ENCODE measurements around the gene TRRAP. TPM values are rescaled to one million over a fixed set of nuclear protein-coding genes. Genes with fewer than 3 reads are reported as not detected.
A peak's percentile ranks its signal among the peaks of the same experiment; 100 is the strongest.

Gene TRRAP
- total RNA-seq, 1 experiment from 2014 or later, result 55.8 TPM

DNA sequence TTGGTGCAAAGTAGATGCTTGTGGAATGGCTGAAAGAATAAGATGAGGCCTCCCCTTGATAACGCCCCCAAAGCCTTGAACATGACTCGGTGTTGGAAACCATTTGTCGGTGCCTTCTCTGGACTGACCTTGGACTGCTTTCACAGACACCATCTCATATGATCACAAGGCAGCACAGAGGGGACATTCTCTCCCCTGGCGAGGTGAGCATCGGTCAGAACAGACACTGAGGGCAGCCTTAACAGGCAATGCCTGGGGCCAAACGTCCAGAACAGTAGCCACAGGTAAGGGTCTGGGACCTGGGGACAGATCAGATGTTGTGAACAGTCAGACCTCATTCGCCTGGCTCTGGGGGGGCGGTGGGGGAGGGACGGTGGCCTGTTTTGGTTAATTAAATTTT lies 2.8 kb upstream of the TRRAP start:
- no peak for TF ChIP-seq EZH2 (IDR thresholded peaks at IDR 0.05; ENCODE audit: low read depth)
- TF ChIP-seq, protein P1, sequence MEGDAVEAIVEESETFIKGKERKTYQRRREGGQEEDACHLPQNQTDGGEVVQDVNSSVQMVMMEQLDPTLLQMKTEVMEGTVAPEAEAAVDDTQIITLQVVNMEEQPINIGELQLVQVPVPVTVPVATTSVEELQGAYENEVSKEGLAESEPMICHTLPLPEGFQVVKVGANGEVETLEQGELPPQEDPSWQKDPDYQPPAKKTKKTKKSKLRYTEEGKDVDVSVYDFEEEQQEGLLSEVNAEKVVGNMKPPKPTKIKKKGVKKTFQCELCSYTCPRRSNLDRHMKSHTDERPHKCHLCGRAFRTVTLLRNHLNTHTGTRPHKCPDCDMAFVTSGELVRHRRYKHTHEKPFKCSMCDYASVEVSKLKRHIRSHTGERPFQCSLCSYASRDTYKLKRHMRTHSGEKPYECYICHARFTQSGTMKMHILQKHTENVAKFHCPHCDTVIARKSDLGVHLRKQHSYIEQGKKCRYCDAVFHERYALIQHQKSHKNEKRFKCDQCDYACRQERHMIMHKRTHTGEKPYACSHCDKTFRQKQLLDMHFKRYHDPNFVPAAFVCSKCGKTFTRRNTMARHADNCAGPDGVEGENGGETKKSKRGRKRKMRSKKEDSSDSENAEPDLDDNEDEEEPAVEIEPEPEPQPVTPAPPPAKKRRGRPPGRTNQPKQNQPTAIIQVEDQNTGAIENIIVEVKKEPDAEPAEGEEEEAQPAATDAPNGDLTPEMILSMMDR (conservative IDR thresholded peaks at IDR 0.05), result no peak
- no TSS peak for BruUV-seq (replicated peaks)
- Histone ChIP-seq H3K9me2 (ENCODE audit: insufficient read depth) (no peaks in the 10 kb centered on the region), H3K27me3 (ENCODE audit: insufficient read depth, low read depth) (no peaks in the 10 kb centered on the region), H3K79me2 (ENCODE audit: low read depth) (peaks cover 16% of the 10 kb centered on the region), H3K27ac (no peak overlapping the region), H3K9me3 (ENCODE audit: insufficient read depth, low read depth) (no peaks in the 10 kb centered on the region), H3K4me2 (no peak overlapping the region), H3K4me3 (no peak overlapping the region), H3K4me1 (replicated peaks; ENCODE audit: insufficient read depth) (peaks cover 13% of the 10 kb centered on the region; the same call in 1 of the 2 replicates), H4K20me1 (ENCODE audit: insufficient read depth) (peaks cover 12% of the 10 kb centered on the region), H3K36me3 (ENCODE audit: low read depth) (no peaks in the 10 kb centered on the region; the same call in 1 of the 2 replicates), H2AFZ (no peak overlapping the region), H3F3A (ENCODE audit: insufficient read depth, low read depth) (no peaks in the 10 kb centered on the region)
- ChIA-PET POLR2A (ENCODE audit: unreplicated experiment) (no interaction called here), CTCF (interaction anchor here (0.7 kb wide), 1 partner anchor 501 kb away, joined by 8 read pairs; no protein-coding TSS in a partner anchor)
- intact Hi-C loops (cut with micrococcal nuclease; ENCODE audit: unreplicated experiment), result loop anchor here (5.0 to 10.0 kb wide), 2 partner anchors 33 to 521 kb away; no protein-coding TSS in a partner anchor
- DNase-seq, result no peak

DNA sequence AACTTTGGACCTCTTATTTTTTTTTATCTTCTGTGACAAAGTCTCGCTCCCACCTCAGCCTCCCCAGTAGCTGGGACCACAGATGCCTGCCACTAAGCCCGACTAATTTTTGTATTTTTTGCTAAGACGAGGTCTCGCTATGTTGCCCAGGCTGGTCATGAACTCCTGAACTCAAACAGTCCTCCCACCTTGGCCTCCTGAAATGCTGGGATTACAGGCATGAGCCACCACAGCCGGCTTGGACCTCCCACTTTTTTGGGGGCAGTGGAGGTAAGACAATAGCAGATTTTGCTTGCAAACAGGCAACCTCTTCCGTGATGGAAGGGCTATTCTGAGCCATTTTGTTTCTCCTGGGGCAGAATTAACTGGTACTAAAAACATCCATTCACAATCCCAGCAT lies 1.2 kb upstream of the TRRAP start:
- no TSS peak for BruUV-seq (replicated peaks)
- H3K4me2 ChIP-seq, result no peak overlapping the region
- no peak for TF ChIP-seq EZH2 (IDR thresholded peaks at IDR 0.05; ENCODE audit: low read depth)
- TF ChIP-seq, protein P1 (conservative IDR thresholded peaks at IDR 0.05), result no peak
- no peak overlapping the region for H3K27ac ChIP-seq
- peaks cover 7% of the 10 kb centered on the region; the same call in 1 of the 2 replicates for H3K36me3 ChIP-seq (ENCODE audit: low read depth)
- CTCF ChIA-PET, result no interaction called here
- DNase-seq, result no peak
- H3K4me1 ChIP-seq (replicated peaks; ENCODE audit: insufficient read depth), result peaks cover 13% of the 10 kb centered on the region; the same call in 1 of the 2 replicates
- intact Hi-C loops (cut with micrococcal nuclease; ENCODE audit: unreplicated experiment), result loop anchor here (5.0 to 10.0 kb wide), 2 partner anchors 35 to 522 kb away; no protein-coding TSS in a partner anchor
- H3K9me2 ChIP-seq (ENCODE audit: insufficient read depth), result no peaks in the 10 kb centered on the region
- no peak overlapping the region for H3K4me3 ChIP-seq
- no peaks in the 10 kb centered on the region for H3F3A ChIP-seq (ENCODE audit: insufficient read depth, low read depth)
- H3K79me2 ChIP-seq (ENCODE audit: low read depth), result peaks cover 26% of the 10 kb centered on the region
- POLR2A ChIA-PET (ENCODE audit: unreplicated experiment), result no interaction called here
- H2AFZ ChIP-seq, result no peak overlapping the region
- no peaks in the 10 kb centered on the region for H3K27me3 ChIP-seq (ENCODE audit: insufficient read depth, low read depth)
- peaks cover 19% of the 10 kb centered on the region for H4K20me1 ChIP-seq (ENCODE audit: insufficient read depth)
- no peaks in the 10 kb centered on the region for H3K9me3 ChIP-seq (ENCODE audit: insufficient read depth, low read depth)

- intact Hi-C loops (cut with micrococcal nuclease; ENCODE audit: unreplicated experiment), result loop anchor here (5.0 to 10.0 kb wide), 2 partner anchors 36 to 523 kb away; no protein-coding TSS in a partner anchor
- BruUV-seq (replicated peaks), result no TSS peak
- H3K4me1 ChIP-seq (replicated peaks; ENCODE audit: insufficient read depth), result peaks cover 13% of the 10 kb centered on the region; the same call in 1 of the 2 replicates
- no peaks in the 10 kb centered on the region for H3K9me3 ChIP-seq (ENCODE audit: insufficient read depth, low read depth)
- H3K79me2 ChIP-seq (ENCODE audit: low read depth), result peaks cover 26% of the 10 kb centered on the region
- no peaks in the 10 kb centered on the region for H3K9me2 ChIP-seq (ENCODE audit: insufficient read depth)
- ChIA-PET CTCF (interaction anchor here (0.6 to 0.7 kb wide), 3 partner anchors 38 to 1139 kb away, joined by 4 to 15 read pairs (median 15); no protein-coding TSS in a partner anchor), POLR2A (ENCODE audit: unreplicated experiment) (interaction anchor here (0.5 kb wide), 1 partner anchor 520 kb away, joined by 3 read pairs; no protein-coding TSS in a partner anchor)
- no peak overlapping the region for H3K27ac ChIP-seq
- H3K27me3 ChIP-seq (ENCODE audit: insufficient read depth, low read depth), result no peaks in the 10 kb centered on the region
- peak overlapping the region; percentile 92 for H3K4me2 ChIP-seq
- H3K4me3 ChIP-seq, result peak overlapping the region; percentile 99; the same call in 1 of the 2 replicates
- no peaks in the 10 kb centered on the region for H3F3A ChIP-seq (ENCODE audit: insufficient read depth, low read depth)
- H2AFZ ChIP-seq, result peak overlapping the region; percentile 78
- peaks cover 7% of the 10 kb centered on the region; the same call in 1 of the 2 replicates for H3K36me3 ChIP-seq (ENCODE audit: low read depth)
- DNase-seq, result no peak
- no peak for TF ChIP-seq EZH2 (IDR thresholded peaks at IDR 0.05; ENCODE audit: low read depth)
- TF ChIP-seq, protein P1 (conservative IDR thresholded peaks at IDR 0.05), result no peak
- H4K20me1 ChIP-seq (ENCODE audit: insufficient read depth), result peaks cover 19% of the 10 kb centered on the region
Observed at GRCh38 chr7:98877692-98878364, 504 bp upstream of the TRRAP start.
